Measurements from ENCODE around the gene FOXM1. TPM values are rescaled to one million over a fixed set of nuclear protein-coding genes. Genes with fewer than 3 reads are reported as not detected.

The FOXM1 gene
- total and polyA plus RNA-seq, 2 of the 13 experiments (the other 11 are each of a cell fraction or from before 2014, with no cell fraction given): 17.1 to 25.9 TPM

DNA sequence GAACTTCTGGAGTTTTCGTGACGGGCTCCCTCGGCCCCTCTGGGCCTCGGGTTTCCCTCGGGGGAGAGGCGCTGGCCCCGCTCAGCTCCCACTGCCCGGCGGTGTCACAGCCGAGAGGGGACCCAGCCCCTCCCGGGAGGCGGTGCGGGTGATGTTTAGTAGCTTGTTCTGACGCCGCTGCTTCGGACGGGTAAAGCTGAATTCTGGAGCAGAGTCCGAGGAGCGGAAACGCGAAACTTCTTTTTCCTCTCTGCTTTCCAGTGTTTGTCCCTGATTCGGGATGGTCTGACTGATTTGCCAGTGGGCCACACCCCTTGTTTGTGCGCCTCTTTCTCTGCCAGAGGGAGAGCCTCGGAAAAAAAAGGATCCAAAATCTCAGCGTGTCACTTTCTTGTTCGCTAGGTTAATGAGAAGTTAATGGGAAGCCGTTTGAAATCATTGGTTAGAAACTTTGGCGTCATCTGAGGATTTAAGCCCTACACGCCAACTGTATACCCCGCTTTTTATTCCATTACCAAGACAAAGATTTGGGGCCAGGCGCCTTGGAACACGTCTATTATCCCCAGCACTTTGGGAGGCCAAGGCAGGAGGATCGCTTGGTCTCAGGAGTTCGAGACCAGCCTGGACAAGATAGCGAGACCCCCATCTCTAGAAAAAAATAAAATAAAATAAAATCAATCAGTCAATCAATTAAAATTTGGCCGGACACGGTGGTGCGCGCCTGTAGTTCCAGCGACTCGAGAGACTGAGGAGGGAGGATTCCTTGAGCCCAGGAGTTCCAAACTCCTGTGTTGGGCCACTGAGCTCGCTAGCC is 14.5 kb upstream of the FOXM1 start (continued):
- TF ChIP-seq HOXA5 (CRISPR knock-in tag; IDR thresholded peaks at IDR 0.05): 0 out of 2 replicates have a peak, but pooled peaks have one; percentile 10
- TF ChIP-seq, protein P1, sequence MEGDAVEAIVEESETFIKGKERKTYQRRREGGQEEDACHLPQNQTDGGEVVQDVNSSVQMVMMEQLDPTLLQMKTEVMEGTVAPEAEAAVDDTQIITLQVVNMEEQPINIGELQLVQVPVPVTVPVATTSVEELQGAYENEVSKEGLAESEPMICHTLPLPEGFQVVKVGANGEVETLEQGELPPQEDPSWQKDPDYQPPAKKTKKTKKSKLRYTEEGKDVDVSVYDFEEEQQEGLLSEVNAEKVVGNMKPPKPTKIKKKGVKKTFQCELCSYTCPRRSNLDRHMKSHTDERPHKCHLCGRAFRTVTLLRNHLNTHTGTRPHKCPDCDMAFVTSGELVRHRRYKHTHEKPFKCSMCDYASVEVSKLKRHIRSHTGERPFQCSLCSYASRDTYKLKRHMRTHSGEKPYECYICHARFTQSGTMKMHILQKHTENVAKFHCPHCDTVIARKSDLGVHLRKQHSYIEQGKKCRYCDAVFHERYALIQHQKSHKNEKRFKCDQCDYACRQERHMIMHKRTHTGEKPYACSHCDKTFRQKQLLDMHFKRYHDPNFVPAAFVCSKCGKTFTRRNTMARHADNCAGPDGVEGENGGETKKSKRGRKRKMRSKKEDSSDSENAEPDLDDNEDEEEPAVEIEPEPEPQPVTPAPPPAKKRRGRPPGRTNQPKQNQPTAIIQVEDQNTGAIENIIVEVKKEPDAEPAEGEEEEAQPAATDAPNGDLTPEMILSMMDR (CRISPR knock-in tag; IDR thresholded peaks at IDR 0.05): no peak
- TF ChIP-seq KDM3A (CRISPR knock-in tag; IDR thresholded peaks at IDR 0.05; ENCODE audit: low read depth): no peak
- peak; percentile 28; the same call in 1 of the 2 replicates for TF ChIP-seq KDM5A (IDR thresholded peaks at IDR 0.05; ENCODE audit: borderline replicate concordance, low read length)
- TF ChIP-seq ZNF253 (CRISPR knock-in tag; IDR thresholded peaks at IDR 0.05; ENCODE audit: borderline replicate concordance): no peak
- 0 out of 2 replicates have a peak, but pooled peaks have one; percentile 2 for TF ChIP-seq KAT7 (CRISPR knock-in tag; IDR thresholded peaks at IDR 0.05; ENCODE audit: borderline replicate concordance)
- TF ChIP-seq TGIF2 (CRISPR knock-in tag; IDR thresholded peaks at IDR 0.05): no peak
- 0 out of 2 replicates have a peak, but pooled peaks have one; percentile 54 for TF ChIP-seq ISL2 (CRISPR knock-in tag; IDR thresholded peaks at IDR 0.05)
- no peak for TF ChIP-seq ZNF878 (CRISPR knock-in tag; IDR thresholded peaks at IDR 0.05)
- TF ChIP-seq RORA (CRISPR knock-in tag; IDR thresholded peaks at IDR 0.05): no peak
- TF ChIP-seq, protein P2, sequence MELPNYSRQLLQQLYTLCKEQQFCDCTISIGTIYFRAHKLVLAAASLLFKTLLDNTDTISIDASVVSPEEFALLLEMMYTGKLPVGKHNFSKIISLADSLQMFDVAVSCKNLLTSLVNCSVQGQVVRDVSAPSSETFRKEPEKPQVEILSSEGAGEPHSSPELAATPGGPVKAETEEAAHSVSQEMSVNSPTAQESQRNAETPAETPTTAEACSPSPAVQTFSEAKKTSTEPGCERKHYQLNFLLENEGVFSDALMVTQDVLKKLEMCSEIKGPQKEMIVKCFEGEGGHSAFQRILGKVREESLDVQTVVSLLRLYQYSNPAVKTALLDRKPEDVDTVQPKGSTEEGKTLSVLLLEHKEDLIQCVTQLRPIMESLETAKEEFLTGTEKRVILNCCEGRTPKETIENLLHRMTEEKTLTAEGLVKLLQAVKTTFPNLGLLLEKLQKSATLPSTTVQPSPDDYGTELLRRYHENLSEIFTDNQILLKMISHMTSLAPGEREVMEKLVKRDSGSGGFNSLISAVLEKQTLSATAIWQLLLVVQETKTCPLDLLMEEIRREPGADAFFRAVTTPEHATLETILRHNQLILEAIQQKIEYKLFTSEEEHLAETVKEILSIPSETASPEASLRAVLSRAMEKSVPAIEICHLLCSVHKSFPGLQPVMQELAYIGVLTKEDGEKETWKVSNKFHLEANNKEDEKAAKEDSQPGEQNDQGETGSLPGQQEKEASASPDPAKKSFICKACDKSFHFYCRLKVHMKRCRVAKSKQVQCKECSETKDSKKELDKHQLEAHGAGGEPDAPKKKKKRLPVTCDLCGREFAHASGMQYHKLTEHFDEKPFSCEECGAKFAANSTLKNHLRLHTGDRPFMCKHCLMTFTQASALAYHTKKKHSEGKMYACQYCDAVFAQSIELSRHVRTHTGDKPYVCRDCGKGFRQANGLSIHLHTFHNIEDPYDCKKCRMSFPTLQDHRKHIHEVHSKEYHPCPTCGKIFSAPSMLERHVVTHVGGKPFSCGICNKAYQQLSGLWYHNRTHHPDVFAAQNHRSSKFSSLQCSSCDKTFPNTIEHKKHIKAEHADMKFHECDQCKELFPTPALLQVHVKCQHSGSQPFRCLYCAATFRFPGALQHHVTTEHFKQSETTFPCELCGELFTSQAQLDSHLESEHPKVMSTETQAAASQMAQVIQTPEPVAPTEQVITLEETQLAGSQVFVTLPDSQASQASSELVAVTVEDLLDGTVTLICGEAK (IDR thresholded peaks at IDR 0.05): no peak
- TF ChIP-seq, protein P2 (CRISPR knock-in tag; IDR thresholded peaks at IDR 0.05): no peak
- TF ChIP-seq, protein P3, sequence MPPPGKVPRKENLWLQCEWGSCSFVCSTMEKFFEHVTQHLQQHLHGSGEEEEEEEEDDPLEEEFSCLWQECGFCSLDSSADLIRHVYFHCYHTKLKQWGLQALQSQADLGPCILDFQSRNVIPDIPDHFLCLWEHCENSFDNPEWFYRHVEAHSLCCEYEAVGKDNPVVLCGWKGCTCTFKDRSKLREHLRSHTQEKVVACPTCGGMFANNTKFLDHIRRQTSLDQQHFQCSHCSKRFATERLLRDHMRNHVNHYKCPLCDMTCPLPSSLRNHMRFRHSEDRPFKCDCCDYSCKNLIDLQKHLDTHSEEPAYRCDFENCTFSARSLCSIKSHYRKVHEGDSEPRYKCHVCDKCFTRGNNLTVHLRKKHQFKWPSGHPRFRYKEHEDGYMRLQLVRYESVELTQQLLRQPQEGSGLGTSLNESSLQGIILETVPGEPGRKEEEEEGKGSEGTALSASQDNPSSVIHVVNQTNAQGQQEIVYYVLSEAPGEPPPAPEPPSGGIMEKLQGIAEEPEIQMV (CRISPR knock-in tag; IDR thresholded peaks at IDR 0.05; ENCODE audit: low read depth): 0 out of 2 replicates have a peak, but pooled peaks have one; percentile 5
- no peak for TF ChIP-seq ZMAT3 (CRISPR knock-in tag; conservative IDR thresholded peaks at IDR 0.05)
- TF ChIP-seq FOXJ3 (CRISPR knock-in tag; IDR thresholded peaks at IDR 0.05; ENCODE audit: borderline replicate concordance): peak; percentile 59; the same call in 1 of the 2 replicates
- TF ChIP-seq STAG1 (CRISPR knock-in tag; IDR thresholded peaks at IDR 0.05): no peak
